Medulla oblongata (tissue), 1 donor: ENCODE measurements around the gene HPS5.
A peak's percentile ranks its signal among the peaks of the same experiment; 100 is the strongest.
"Not testable (repeated sequence)": the region's sequence is repeated elsewhere in the genome, so short reads cannot be mapped to it uniquely, and the experiment has no call there.

Experiments
- DNase-seq: peaks from one replicate; pipeline ENCODE4 v3.0.0-alpha.2; 2015; ENCODE audit errors: extremely low spot score

The HPS5 gene

GRCh38 chr11:18321969-18322711 is at the start of gene HPS5, which contains the start of gene GTF2H1:
HPS5 (minus strand) TSS chr11:18322140; CDS start chr11:18317858, 4,282 bp downstream.
GTF2H1 (plus strand) TSS chr11:18322567; CDS start chr11:18333075, 10,508 bp downstream.
- DNase-seq, result peak; percentile 99

GRCh38 chr11:18371279-18371678 is 49.3 kb upstream of the HPS5 start:
- DNase-seq, result no peak

GRCh38 chr11:18369398-18369797 is 47.5 kb upstream of the HPS5 start:
- no peak for DNase-seq

GRCh38 chr11:18368221-18368620 is 46.3 kb upstream of the HPS5 start:
- no peak for DNase-seq

- no peak for DNase-seq
Measured at GRCh38 chr11:18367431-18367830, 45.5 kb upstream of the HPS5 start.

GRCh38 chr11:18366286-18366685 is 44.3 kb upstream of the HPS5 start:
- no peak for DNase-seq

- no peak for DNase-seq
Measured at GRCh38 chr11:18365741-18366140, 43.8 kb upstream of the HPS5 start.

- no peak for DNase-seq
Measured at GRCh38 chr11:18364495-18365073, 42.6 kb upstream of the HPS5 start.

- DNase-seq, result no peak
Measured at GRCh38 chr11:18361154-18361553, 39.2 kb upstream of the HPS5 start.

- DNase-seq, result no peak
Measured at GRCh38 chr11:18358646-18359045, 36.7 kb upstream of the HPS5 start.

- no peak for DNase-seq
Measured at GRCh38 chr11:18352581-18352980, 30.6 kb upstream of the HPS5 start.

GRCh38 chr11:18347471-18348125 is 25.7 kb upstream of the HPS5 start:
- no peak for DNase-seq

GRCh38 chr11:18332891-18333290 is 11.0 kb upstream of the HPS5 start:
- no peak for DNase-seq

- DNase-seq, result no peak
Measured at GRCh38 chr11:18332302-18332701, 10.4 kb upstream of the HPS5 start.

GRCh38 chr11:18330921-18331320 is 9.0 kb upstream of the HPS5 start:
- DNase-seq, result no peak

- no peak for DNase-seq
Measured at GRCh38 chr11:18329196-18329870, 7.4 kb upstream of the HPS5 start.

- no peak for DNase-seq
Measured at GRCh38 chr11:18324381-18324780, 2.4 kb upstream of the HPS5 start.

GRCh38 chr11:18323881-18324280 is 1.9 kb upstream of the HPS5 start:
- DNase-seq, result not testable (repeated sequence)

- no peak for DNase-seq
Measured at GRCh38 chr11:18322818-18323570, 1.1 kb upstream of the HPS5 start.

GRCh38 chr11:18321578-18321968 is 367 bp downstream of the HPS5 start:
- DNase-seq, result peak; percentile 23

- DNase-seq, result no peak
Measured at GRCh38 chr11:18320617-18321016, 1.3 kb downstream of the HPS5 start.

GRCh38 chr11:18319914-18320313 is 2.0 kb downstream of the HPS5 start:
- DNase-seq, result no peak
